A673 (cell line): ENCODE results near the gene HMG20B.
"Not testable (repeated sequence)": the region's sequence is repeated elsewhere in the genome, so short reads cannot be mapped to it uniquely, and the experiment has no call there.

Experiments used
- CTCF ChIP-seq: fragments of 300-800, 200-600 bp; sonication (generic); conservative IDR thresholded peaks from 2 replicates; pipeline ENCODE4 v1.5.1; 2017; ENCODE audit warnings: low read depth, mild to moderate bottlenecking, antibody characterized with exemption, low read length, moderate library complexity, mixed read lengths
- EZH2 ChIP-seq: fragments of 200-600 bp; sonication (generic); IDR thresholded peaks from 2 replicates; pipeline ENCODE4 v1.6.1; 2017; ENCODE audit warnings: borderline replicate concordance, low read depth, mild to moderate bottlenecking, mixed read lengths, antibody characterized with exemption, low read length; ENCODE audit not compliant: poor library complexity, severe bottlenecking

- TF ChIP-seq CTCF, EZH2: not testable (repeated sequence)
These were observed 11.5 kb downstream of the HMG20B start for GRCh38 chr19:3584036-3584802.
